Measurements from ENCODE around the gene MYCBPAP.

GRCh38 chr17:50467855-50468303, 40.4 kb upstream of the MYCBPAP start:
- TF ChIP-seq, protein P1, sequence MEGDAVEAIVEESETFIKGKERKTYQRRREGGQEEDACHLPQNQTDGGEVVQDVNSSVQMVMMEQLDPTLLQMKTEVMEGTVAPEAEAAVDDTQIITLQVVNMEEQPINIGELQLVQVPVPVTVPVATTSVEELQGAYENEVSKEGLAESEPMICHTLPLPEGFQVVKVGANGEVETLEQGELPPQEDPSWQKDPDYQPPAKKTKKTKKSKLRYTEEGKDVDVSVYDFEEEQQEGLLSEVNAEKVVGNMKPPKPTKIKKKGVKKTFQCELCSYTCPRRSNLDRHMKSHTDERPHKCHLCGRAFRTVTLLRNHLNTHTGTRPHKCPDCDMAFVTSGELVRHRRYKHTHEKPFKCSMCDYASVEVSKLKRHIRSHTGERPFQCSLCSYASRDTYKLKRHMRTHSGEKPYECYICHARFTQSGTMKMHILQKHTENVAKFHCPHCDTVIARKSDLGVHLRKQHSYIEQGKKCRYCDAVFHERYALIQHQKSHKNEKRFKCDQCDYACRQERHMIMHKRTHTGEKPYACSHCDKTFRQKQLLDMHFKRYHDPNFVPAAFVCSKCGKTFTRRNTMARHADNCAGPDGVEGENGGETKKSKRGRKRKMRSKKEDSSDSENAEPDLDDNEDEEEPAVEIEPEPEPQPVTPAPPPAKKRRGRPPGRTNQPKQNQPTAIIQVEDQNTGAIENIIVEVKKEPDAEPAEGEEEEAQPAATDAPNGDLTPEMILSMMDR (IDR thresholded peaks at IDR 0.05) = no peak
- no peak for TF ChIP-seq POLR2A (IDR thresholded peaks at IDR 0.05)

Measured in lower leg skin (tissue), 3 donors.